Measurements from ENCODE around the gene BCLAF1.

The BCLAF1 gene

GRCh38 chr6:136337121-136337520 is 47.5 kb upstream of the BCLAF1 start:
- Histone ChIP-seq H3K4me3 (ENCODE audit: low read length) (no peak overlapping the region), H4K20me1 (ENCODE audit: control insufficient read depth, insufficient read depth, low read depth, low read length) (no peaks in the 10 kb centered on the region), H3K36me3 (ENCODE audit: control insufficient read depth, low read length) (no peaks in the 10 kb centered on the region), H3F3A (ENCODE audit: control insufficient read depth, insufficient read depth) (no peaks in the 10 kb centered on the region), H3K27ac (ENCODE audit: low read depth, low read length) (no peak overlapping the region), H3K9me3 (ENCODE audit: control insufficient read depth, insufficient read depth, low read length) (no peaks in the 10 kb centered on the region), H3K27me3 (ENCODE audit: control insufficient read depth, low read length) (no peaks in the 10 kb centered on the region), H3K79me2 (ENCODE audit: control insufficient read depth, low read length) (no peaks in the 10 kb centered on the region), H3K4me1 (ENCODE audit: control insufficient read depth, low read length) (no peaks in the 10 kb centered on the region), H3K9me2 (replicated peaks; ENCODE audit: control insufficient read depth, low read length) (no peaks in the 10 kb centered on the region), H3K4me2 (ENCODE audit: low read length) (no peak overlapping the region)
- TF ChIP-seq CTCF (IDR thresholded peaks at IDR 0.05; ENCODE audit: low read depth, low read length, poor library complexity, severe bottlenecking) (no peak), EZH2phosphoT487 (IDR thresholded peaks at IDR 0.05; ENCODE audit: borderline replicate concordance, low read length) (no peak)

- no peak overlapping the region for H3K4me3 ChIP-seq (ENCODE audit: low read length)
- H4K20me1 ChIP-seq (ENCODE audit: control insufficient read depth, insufficient read depth, low read depth, low read length), result no peaks in the 10 kb centered on the region
- peaks cover 3% of the 10 kb centered on the region for H3K4me1 ChIP-seq (ENCODE audit: control insufficient read depth, low read length)
- H3K79me2 ChIP-seq (ENCODE audit: control insufficient read depth, low read length), result no peaks in the 10 kb centered on the region
- H3K4me2 ChIP-seq (ENCODE audit: low read length), result no peak overlapping the region
- H3F3A ChIP-seq (ENCODE audit: control insufficient read depth, insufficient read depth), result no peaks in the 10 kb centered on the region
- H3K27ac ChIP-seq (ENCODE audit: low read depth, low read length), result no peak overlapping the region
- TF ChIP-seq EZH2phosphoT487 (IDR thresholded peaks at IDR 0.05; ENCODE audit: borderline replicate concordance, low read length) (no peak), CTCF (IDR thresholded peaks at IDR 0.05; ENCODE audit: low read depth, low read length, poor library complexity, severe bottlenecking) (no peak)
- H3K9me3 ChIP-seq (ENCODE audit: control insufficient read depth, insufficient read depth, low read length), result no peaks in the 10 kb centered on the region
- H3K27me3 ChIP-seq (ENCODE audit: control insufficient read depth, low read length), result no peaks in the 10 kb centered on the region
- no peaks in the 10 kb centered on the region for H3K9me2 ChIP-seq (replicated peaks; ENCODE audit: control insufficient read depth, low read length)
- no peaks in the 10 kb centered on the region for H3K36me3 ChIP-seq (ENCODE audit: control insufficient read depth, low read length)
These were observed 46.2 kb upstream of the BCLAF1 start for GRCh38 chr6:136335736-136336363.

- Histone ChIP-seq H3F3A (ENCODE audit: control insufficient read depth, insufficient read depth) (no peaks in the 10 kb centered on the region), H3K9me2 (replicated peaks; ENCODE audit: control insufficient read depth, low read length) (no peaks in the 10 kb centered on the region), H3K79me2 (ENCODE audit: control insufficient read depth, low read length) (no peaks in the 10 kb centered on the region), H3K4me3 (ENCODE audit: low read length) (no peak overlapping the region), H3K9me3 (ENCODE audit: control insufficient read depth, insufficient read depth, low read length) (no peaks in the 10 kb centered on the region), H3K4me2 (ENCODE audit: low read length) (no peak overlapping the region), H3K27me3 (ENCODE audit: control insufficient read depth, low read length) (no peaks in the 10 kb centered on the region), H3K36me3 (ENCODE audit: control insufficient read depth, low read length) (no peaks in the 10 kb centered on the region), H4K20me1 (ENCODE audit: control insufficient read depth, insufficient read depth, low read depth, low read length) (no peaks in the 10 kb centered on the region), H3K4me1 (ENCODE audit: control insufficient read depth, low read length) (peaks cover 9% of the 10 kb centered on the region), H3K27ac (ENCODE audit: low read depth, low read length) (no peak overlapping the region)
- TF ChIP-seq EZH2phosphoT487 (IDR thresholded peaks at IDR 0.05; ENCODE audit: borderline replicate concordance, low read length) (no peak), CTCF (IDR thresholded peaks at IDR 0.05; ENCODE audit: low read depth, low read length, poor library complexity, severe bottlenecking) (peak; percentile 33)
These were observed 45.2 kb upstream of the BCLAF1 start for GRCh38 chr6:136334853-136335252.
